Adrenal gland (tissue), 12 donors: ENCODE results near the gene KCNK16. TPM values are rescaled to one million over a fixed set of nuclear protein-coding genes. Genes with fewer than 3 reads are reported as not detected.

Experiments
- DNase-seq, 7 donors: peaks; one replicate each; pipeline ENCODE4 v3.0.0-alpha.2; 2019 to 2020
- H3K27ac ChIP-seq, 5 donors: fragments of 200-600 bp; sonication (generic) in 4 of 5; 1 replicate in 3 of 5; 2 replicates in 2 of 5; pipeline versions ENCODE4 v1.5.1 to v1.8.0; 2016 to 2020; ENCODE audit warnings: mild to moderate bottlenecking in 1 of 5
- H3K27me3 ChIP-seq: fragments of 200-600 bp; 2 replicates; pipeline ENCODE4 v1.8.0; 2021
- H3K36me3 ChIP-seq, 2 donors: fragments of 200-600 bp; replicated peaks in 1 of 2; 1 replicate in 1 of 2; 2 replicates in 1 of 2; pipeline versions ENCODE4 v1.5.1 to v1.8.0; 2018 to 2022
- H3K4me1 ChIP-seq, 2 donors: fragments of 200-600 bp; replicated peaks in 1 of 2; 1 replicate in 1 of 2; 2 replicates in 1 of 2; pipeline versions ENCODE4 v1.5.1 to v1.8.0; 2018 to 2021
- H3K4me3 ChIP-seq, 4 donors: fragments of 200-600 bp; sonication (generic) in 3 of 4; one replicate each; pipeline ENCODE4 v1.5.1; 2016 to 2018
- H3K9me3 ChIP-seq, 3 donors: fragments of 200-600 bp; sonication (generic) in 1 of 3; replicated peaks in 1 of 3; 1 replicate in 2 of 3; 2 replicates in 1 of 3; pipeline versions ENCODE4 v1.5.1 to v1.8.0; 2016 to 2021
- CTCF ChIP-seq, 6 experiments: fragments of 450-650 bp in 4 of 6; fragments of 200-600 bp in 2 of 6; sonication (generic) in 1 of 6; IDR thresholded peaks; 1 replicate in 5 of 6; 2 replicates in 1 of 6; pipeline versions ENCODE4 v1.5.1 to v1.8.0; 2016 to 2021; ENCODE audit warnings: antibody characterized with exemption in 6 of 6, mild to moderate bottlenecking in 2 of 6, moderate library complexity in 1 of 6
- POLR2A ChIP-seq, 2 donors: fragments of 450-650 bp; IDR thresholded peaks; one replicate each; pipeline ENCODE4 v1.6.1; 2017; ENCODE audit warnings: antibody characterized with exemption in 2 of 2, mild to moderate bottlenecking in 2 of 2, moderate library complexity in 1 of 2
- WGBS, 4 donors: extraction: QIAGEN DNeasy Blood & Tissue Kit in 2 of 4; methylation state at CpG; one replicate each; pipeline versions ENCODE4 v1.1.5 to v1.1.7; 2013 to 2017; 5-methylcytosine and 5-hydroxymethylcytosine counted together
- intact Hi-C, 2 donors: fragments of 100-400 bp; cut with DNase I; formaldehyde crosslinking; loops; one replicate each; pipeline versions ENCODE4 v1.14.1 to v1.15.0; 2022 to 2023
- polyA plus RNA-seq, 3 donors: library from polyadenylated mRNA; stranded (reverse); fragments of 200-250 nt in 2 of 3; fragments of 350-450 nt in 1 of 3; fragmentation: Illumina TruSeq in 1 of 3; extraction: RNeasy Lipid Tissue Mini Kit (QIAGEN cat#74804) in 1 of 3; gene quantifications; one replicate each; pipeline ENCODE4 v1.2.3, GENCODE V29; 2013 to 2014
- total RNA-seq, 9 donors: library from RNA; depleted of rRNA in 4 of 9; stranded (reverse); fragments of >200 nt in 4 of 9; fragments of 120-200 nt in 1 of 9; fragmentation: NEBNext Ultra II Directional in 1 of 9; extraction: Animal tissue kit (Norgen Biotek cat#: 25700) in 1 of 9; gene quantifications; one replicate each; pipeline versions ENCODE4 v1.1.0 to v1.2.4, GENCODE V29; 2013 to 2023
- donor health status: healthy with polysubstance abuse.
- donor health status: Bipolar disorder and iron deficiency.
- donor health status: DM: yes; HTN: yes; CAD: no.
- donor health status: DM: no; HTN: no; CAD: no.
- donor health status: DM: no; HTN: no; CAD: no.
- donor health status: DM: yes; HTN: yes; CAD: no.

The KCNK16 gene
- total and polyA plus RNA-seq, 12 donors, result not detected

GRCh38 chr6:39295611-39296011 lies 26.9 kb downstream of the KCNK16 start:
- peak in 2 of 7 donors; percentile 31 to 60 for DNase-seq
- no peaks in the 10 kb centered on the region for H3K36me3 ChIP-seq
- no peaks in the 10 kb centered on the region for H3K27me3 ChIP-seq
- 60 to 69% (median 64%) methylated on average over 5 of the region's 5 CpGs for WGBS, 4 donors
- TF ChIP-seq POLR2A (IDR thresholded peaks at IDR 0.05) (no peak), CTCF (IDR thresholded peaks at IDR 0.05) (no peak)
- H3K27ac ChIP-seq, result peak overlapping the region in 1 of 5 donors; percentile 24
- H3K4me3 ChIP-seq, result no peak overlapping the region
- peaks cover 0 to 18% of the 10 kb centered on the region in 2 donors for H3K4me1 ChIP-seq
- intact Hi-C loops, result loop anchor here in 1 of 2 donors (5.0 kb wide), 1 partner anchor 113 kb away; no protein-coding TSS in a partner anchor
- no peaks in the 10 kb centered on the region for H3K9me3 ChIP-seq

- no peak for DNase-seq
- Histone ChIP-seq H3K9me3 (no peaks in the 10 kb centered on the region), H3K4me3 (no peak overlapping the region), H3K27me3 (no peaks in the 10 kb centered on the region), H3K36me3 (no peaks in the 10 kb centered on the region), H3K27ac (no peak overlapping the region), H3K4me1 (peaks cover 0 to 18% of the 10 kb centered on the region in 2 donors)
- no peak for TF ChIP-seq CTCF (IDR thresholded peaks at IDR 0.05)
- TF ChIP-seq POLR2A (IDR thresholded peaks at IDR 0.05), result no peak
- WGBS, 4 donors, result 50 to 82% (median 60%) methylated on average over 1 of the region's 1 CpG
- intact Hi-C loops, result loop anchor here in 1 of 2 donors (5.0 kb wide), 1 partner anchor 113 kb away; no protein-coding TSS in a partner anchor
Observed at GRCh38 chr6:39294899-39295298, 27.6 kb downstream of the KCNK16 start.

- intact Hi-C loops, result no loop called here
- WGBS, 4 donors, result 49 to 62% (median 56%) methylated on average over 5 of the region's 5 CpGs
- no peaks in the 10 kb centered on the region for H3K9me3 ChIP-seq
- H3K36me3 ChIP-seq, result no peaks in the 10 kb centered on the region
- no peaks in the 10 kb centered on the region for H3K27me3 ChIP-seq
- no peak overlapping the region for H3K27ac ChIP-seq
- no peak for TF ChIP-seq POLR2A (IDR thresholded peaks at IDR 0.05)
- TF ChIP-seq CTCF (IDR thresholded peaks at IDR 0.05), result no peak
- H3K4me3 ChIP-seq, result no peak overlapping the region
- DNase-seq, result peak in 2 of 7 donors; percentile 28 to 56
- H3K4me1 ChIP-seq, result peaks cover 0 to 18% of the 10 kb centered on the region in 2 donors
Observed at GRCh38 chr6:39294133-39294532, 28.4 kb downstream of the KCNK16 start.

GRCh38 chr6:39292637-39293036 lies 29.9 kb downstream of the KCNK16 start:
- TF ChIP-seq POLR2A (IDR thresholded peaks at IDR 0.05), result no peak
- no peak for TF ChIP-seq CTCF (IDR thresholded peaks at IDR 0.05)
- Histone ChIP-seq H3K4me3 (no peak overlapping the region), H3K4me1 (peaks cover 0 to 13% of the 10 kb centered on the region in 2 donors), H3K27ac (no peak overlapping the region), H3K9me3 (no peaks in the 10 kb centered on the region), H3K27me3 (no peaks in the 10 kb centered on the region), H3K36me3 (no peaks in the 10 kb centered on the region)
- DNase-seq, result no peak
- 91 to 100% (median 93%) methylated on average over 2 to 6 of the region's 6 CpGs for WGBS, 4 donors
- intact Hi-C loops, result no loop called here
